K562 (cell line): Measurements from ENCODE around the gene IL6ST. TPM values are rescaled to one million over a fixed set of nuclear protein-coding genes. Genes with fewer than 3 reads are reported as not detected.

Source experiments
- ATAC-seq: fragments of 200-7000 bp; cut with Tn5 transposase; 3 replicates; pipeline ENCODE4 v1.9.1; 2020; ENCODE audit warnings: moderate library complexity
- BruUV-seq: library from RNA; stranded (reverse); fragments of 400-500 nt; replicated peaks from 2 replicates; lab custom pipeline; 2021; lab: Mats Ljungman, UMichigan
- CTCF ChIA-PET: fragments of 300-600 bp; formaldehyde crosslinking; extraction: SDS; loops from one replicate; lab custom pipeline; 2021; ENCODE audit warnings: low intra/inter-chr PET ratio; lab: Yijun Ruan, JAX
- POLR2A ChIA-PET: fragments of 300-600, 350-650 bp; sonication (Branson Sonifier 250); formaldehyde crosslinking; extraction: SDS; loops from one replicate; lab custom pipeline; 2021; ENCODE audit warnings: antibody characterized with exemption, inconsistent platforms; lab: Yijun Ruan, JAX
- DNase-seq, 4 experiments: peaks; one replicate each; pipeline versions ENCODE4 v3.0.0 to v3.0.0-alpha.2; 2011 to 2018; ENCODE audit warnings: low spot score in 3 of 4, mixed read lengths in 3 of 4; ENCODE audit errors: extremely low read depth in 1 of 4
- FAIRE-seq: peaks from 2 replicates; lab custom pipeline; 2011; peaks lifted over from hg19 to GRCh38; lab: Jason Lieb, UNC
- H2AFZ ChIP-seq: 2 replicates; pipeline ENCODE4 v1.6.0; 2011; ENCODE audit warnings: low read depth, low read length, control low read depth, inconsistent platforms
- H3K27ac ChIP-seq: fragments of 200-600 bp; 3 replicates; pipeline ENCODE4 v1.8.0; 2011; ENCODE audit warnings: low read depth, mild to moderate bottlenecking, control low read depth, inconsistent platforms, low read length, moderate library complexity, mixed read lengths; ENCODE audit errors: extremely low read depth
- H3K27me3 ChIP-seq, 2 experiments: fragments of 300-600 bp in 1 of 2; 2 replicates in 1 of 2; 3 replicates in 1 of 2; pipeline versions ENCODE4 v1.6.0 to v1.8.0; 2011; ENCODE audit warnings: inconsistent platforms in 2 of 2, low read length in 2 of 2, mild to moderate bottlenecking in 1 of 2, mixed read lengths in 1 of 2, moderate library complexity in 1 of 2; ENCODE audit not compliant: control insufficient read depth in 2 of 2, insufficient read depth in 2 of 2
- H3K36me3 ChIP-seq: fragments of 300-600 bp; 3 replicates; pipeline ENCODE4 v1.8.0; 2011; ENCODE audit warnings: mild to moderate bottlenecking, low read length, inconsistent platforms; ENCODE audit not compliant: control insufficient read depth, insufficient read depth
- H3K4me1 ChIP-seq, 2 experiments: fragments of 200-600 bp in 1 of 2; replicated peaks in 1 of 2; 2 replicates in 1 of 2; 3 replicates in 1 of 2; pipeline versions ENCODE4 v1.5.1 to v1.8.0; 2011; ENCODE audit warnings: inconsistent platforms in 2 of 2, low read length in 2 of 2, mild to moderate bottlenecking in 1 of 2, mixed read lengths in 1 of 2, moderate library complexity in 1 of 2; ENCODE audit not compliant: control insufficient read depth in 2 of 2, insufficient read depth in 2 of 2
- H3K4me2 ChIP-seq: 2 replicates; pipeline ENCODE4 v1.6.1; 2011; ENCODE audit warnings: low read length, control low read depth, inconsistent platforms, mixed read lengths; ENCODE audit not compliant: insufficient read depth
- H3K4me3 ChIP-seq: fragments of 200-600 bp; sonication (generic), shearing (Covaris generic); 2 replicates; pipeline ENCODE4 v1.5.1; 2016; ENCODE audit warnings: control low read depth, inconsistent platforms
- H3K79me2 ChIP-seq: fragments of 200-600 bp; 3 replicates; pipeline ENCODE4 v1.8.0; 2011; ENCODE audit warnings: low read length, inconsistent platforms; ENCODE audit not compliant: control insufficient read depth, insufficient read depth
- H3K9ac ChIP-seq, 2 experiments: 2 replicates each; pipeline versions ENCODE4 v1.6.0 to v1.6.1; 2011; ENCODE audit warnings: low read depth in 2 of 2, low read length in 2 of 2, control low read depth in 1 of 2, inconsistent platforms in 1 of 2, mild to moderate bottlenecking in 1 of 2, mixed read lengths in 1 of 2; ENCODE audit not compliant: insufficient read depth in 1 of 2
- H3K9me1 ChIP-seq: one replicate; pipeline ENCODE4 v1.6.0; 2011; ENCODE audit warnings: inconsistent platforms, mild to moderate bottlenecking, low read length, moderate library complexity; ENCODE audit not compliant: control insufficient read depth, insufficient read depth
- H3K9me3 ChIP-seq: replicated peaks from 2 replicates; pipeline ENCODE4 v1.5.1; 2011; ENCODE audit warnings: low read depth, low read length, inconsistent platforms; ENCODE audit not compliant: control insufficient read depth, insufficient read depth
- H4K20me1 ChIP-seq: replicated peaks from 2 replicates; pipeline ENCODE4 v1.6.1; 2011; ENCODE audit warnings: low read length, inconsistent platforms, mixed read lengths; ENCODE audit not compliant: control insufficient read depth, insufficient read depth
- E2F5 ChIP-seq: sonication (generic); formaldehyde crosslinking; IDR thresholded peaks from 2 replicates; pipeline ENCODE4 v1.8.0; 2022; ENCODE audit warnings: mild to moderate bottlenecking, missing genetic modification reagents
- ERF ChIP-seq: fragments of 450-650 bp; formaldehyde crosslinking; IDR thresholded peaks from 2 replicates; pipeline ENCODE4 v1.4.0; 2020; ENCODE audit warnings: mild to moderate bottlenecking, mixed read lengths
- ZFP30 ChIP-seq: fragments of 250-450 bp; sonication (Bioruptor Pico); IDR thresholded peaks from 2 replicates; pipeline ENCODE4 v1.8.0; 2022; ENCODE audit warnings: moderate library complexity, mild to moderate bottlenecking, inconsistent platforms, borderline replicate concordance
- WGBS: fragments of 100-300 bp; shearing (Covaris generic); methylation state at CpG from one replicate; pipeline ENCODE4 v1.1.6; 2016; ENCODE audit warnings: low coverage, mixed read lengths; ENCODE audit not compliant: insufficient coverage; ENCODE audit errors: missing lambda C conversion rate; 5-methylcytosine and 5-hydroxymethylcytosine counted together
- in situ Hi-C: fragments of 300-500 bp; cut with MboI; formaldehyde crosslinking; loops from 4 replicates; pipeline ENCODE4 v1.15.0; 2018; ENCODE audit warnings: inconsistent platforms, mixed read lengths
- intact Hi-C: fragments of 100-400 bp; cut with micrococcal nuclease; formaldehyde crosslinking; loops from 2 replicates; pipeline ENCODE4 v1.14.2; 2022
- polyA plus RNA-seq, 8 experiments: library from polyadenylated mRNA; depleted of rRNA in 4 of 8; stranded (reverse) in 5 of 8; unstranded in 3 of 8; fragments of >200 nt; fragmentation: Nextera tagmentation in 2 of 8; fragmentation: Illumina TruSeq in 1 of 8; extraction: Ambion mirVana in 2 of 8; extraction: Trizol in 1 of 8; gene quantifications; 2 replicates each; pipeline versions ENCODE4 v1.2.1 to v1.2.3, GENCODE V29; 2011 to 2014; ENCODE audit warnings: inconsistent platforms in 1 of 8, missing spikeins in 1 of 8
- total RNA-seq, 7 experiments: library from RNA; depleted of rRNA in 6 of 7; stranded (reverse); fragments of >200 nt in 6 of 7; fragmentation: Illumina TruSeq in 2 of 7; extraction: Trizol in 2 of 7; gene quantifications; 2 replicates each; pipeline versions ENCODE4 v1.2.1 to v1.2.3, GENCODE V29; 2011 to 2021; ENCODE audit warnings: low replicate concordance in 1 of 7

IL6ST gene
- total and polyA plus RNA-seq, 9 of the 15 experiments (the other 6 are each of a cell fraction or from before 2014, with no cell fraction given), result 2.0 to 27.0 (median 7.9) TPM

GRCh38 chr5:55935371-55935770, 59.4 kb downstream of the IL6ST start:
- BruUV-seq, result no TSS peak
- Histone ChIP-seq H4K20me1 (0 out of 2 replicates have a peak, but pooled peaks cover 2% of the 10 kb centered on the region), H3K27ac (no peak overlapping the region), H3K9me1 (no peaks in the 10 kb centered on the region), H3K4me1 (no peaks in the 10 kb centered on the region; a peak in 1 of 5 replicates), H3K36me3 (peaks cover 10% of the 10 kb centered on the region; the same call in 2 of the 3 replicates), H3K79me2 (no peaks in the 10 kb centered on the region), H3K27me3 (no peaks in the 10 kb centered on the region; a peak in 1 of 5 replicates), H3K9ac (no peak overlapping the region), H3K4me2 (no peak overlapping the region), H3K9me3 (no peaks in the 10 kb centered on the region), H2AFZ (no peak overlapping the region), H3K4me3 (no peak overlapping the region)
- DNase-seq, result no peak
- ChIA-PET CTCF (interaction anchor here (0.6 to 2.5 kb wide), 9 partner anchors 38 to 1497 kb away, joined by 3 to 46 read pairs (median 4); no protein-coding TSS in a partner anchor), POLR2A (interaction anchor here (1.0 kb wide), 1 partner anchor 9 kb away, joined by 3 read pairs; no protein-coding TSS in a partner anchor)
- 77% methylated on average over 6 of the region's 6 CpGs for WGBS
- no peak for ATAC-seq
- TF ChIP-seq ZFP30 (CRISPR knock-in tag) (no peak), ERF (CRISPR knock-in tag) (no peak), E2F5 (CRISPR knock-in tag) (no peak)
- in situ Hi-C loops (loop anchor here (10.0 to 25.0 kb wide), 2 partner anchors 139 to 902 kb away; no protein-coding TSS in a partner anchor), intact Hi-C loops (no loop called here)
- FAIRE-seq, result no peak
